ENCODE data around the gene GPANK1.
A peak's percentile ranks its signal among the peaks of the same experiment; 100 is the strongest.

DNA sequence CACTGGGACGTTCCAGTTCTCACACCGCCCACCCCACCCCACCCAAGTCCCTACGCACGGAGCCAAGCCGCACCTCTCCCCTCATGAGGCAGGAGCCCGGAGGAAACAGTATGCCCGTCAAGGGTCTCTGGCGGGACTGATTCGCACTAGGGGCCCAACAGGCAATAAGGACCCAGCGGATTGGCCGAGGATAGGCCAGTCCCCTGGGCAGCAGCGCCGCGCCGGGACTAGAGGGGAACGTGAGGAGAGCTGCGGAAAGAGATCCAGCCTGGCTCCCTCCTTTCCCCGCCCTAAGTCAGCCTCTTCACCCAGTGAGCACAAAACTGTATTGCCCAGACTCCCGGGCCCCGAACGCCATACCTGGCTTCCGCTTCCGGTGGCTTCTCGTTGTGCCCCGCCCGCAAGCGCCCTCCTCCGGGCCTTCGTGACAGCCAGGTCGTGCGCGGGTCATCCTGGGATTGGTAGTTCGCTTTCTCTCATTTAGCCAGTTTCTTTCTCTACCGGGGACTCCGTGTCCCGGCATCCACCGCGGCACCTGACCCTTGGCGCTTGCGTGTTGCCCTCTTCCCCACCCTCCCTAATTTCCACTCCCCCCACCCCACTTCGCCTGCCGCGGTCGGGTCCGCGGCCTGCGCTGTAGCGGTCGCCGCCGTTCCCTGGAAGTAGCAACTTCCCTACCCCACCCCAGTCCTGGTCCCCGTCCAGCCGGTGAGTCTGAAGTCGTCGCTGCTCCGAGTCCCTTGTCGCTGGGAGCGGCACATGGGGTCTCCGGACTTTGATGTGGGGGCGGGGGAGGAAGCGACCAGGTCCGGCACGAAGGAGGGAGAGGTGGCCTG lies 922 bp upstream of the GPANK1 start, which contains the start of gene CSNK2B:
- TF ChIP-seq, protein P1, sequence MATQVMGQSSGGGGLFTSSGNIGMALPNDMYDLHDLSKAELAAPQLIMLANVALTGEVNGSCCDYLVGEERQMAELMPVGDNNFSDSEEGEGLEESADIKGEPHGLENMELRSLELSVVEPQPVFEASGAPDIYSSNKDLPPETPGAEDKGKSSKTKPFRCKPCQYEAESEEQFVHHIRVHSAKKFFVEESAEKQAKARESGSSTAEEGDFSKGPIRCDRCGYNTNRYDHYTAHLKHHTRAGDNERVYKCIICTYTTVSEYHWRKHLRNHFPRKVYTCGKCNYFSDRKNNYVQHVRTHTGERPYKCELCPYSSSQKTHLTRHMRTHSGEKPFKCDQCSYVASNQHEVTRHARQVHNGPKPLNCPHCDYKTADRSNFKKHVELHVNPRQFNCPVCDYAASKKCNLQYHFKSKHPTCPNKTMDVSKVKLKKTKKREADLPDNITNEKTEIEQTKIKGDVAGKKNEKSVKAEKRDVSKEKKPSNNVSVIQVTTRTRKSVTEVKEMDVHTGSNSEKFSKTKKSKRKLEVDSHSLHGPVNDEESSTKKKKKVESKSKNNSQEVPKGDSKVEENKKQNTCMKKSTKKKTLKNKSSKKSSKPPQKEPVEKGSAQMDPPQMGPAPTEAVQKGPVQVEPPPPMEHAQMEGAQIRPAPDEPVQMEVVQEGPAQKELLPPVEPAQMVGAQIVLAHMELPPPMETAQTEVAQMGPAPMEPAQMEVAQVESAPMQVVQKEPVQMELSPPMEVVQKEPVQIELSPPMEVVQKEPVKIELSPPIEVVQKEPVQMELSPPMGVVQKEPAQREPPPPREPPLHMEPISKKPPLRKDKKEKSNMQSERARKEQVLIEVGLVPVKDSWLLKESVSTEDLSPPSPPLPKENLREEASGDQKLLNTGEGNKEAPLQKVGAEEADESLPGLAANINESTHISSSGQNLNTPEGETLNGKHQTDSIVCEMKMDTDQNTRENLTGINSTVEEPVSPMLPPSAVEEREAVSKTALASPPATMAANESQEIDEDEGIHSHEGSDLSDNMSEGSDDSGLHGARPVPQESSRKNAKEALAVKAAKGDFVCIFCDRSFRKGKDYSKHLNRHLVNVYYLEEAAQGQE (IDR thresholded peaks at IDR 0.05; ENCODE audit: insufficient read depth in 1 of 2, low read depth in 2 of 2, low read length in 2 of 2) = 0 out of 4 replicates have a peak, but pooled peaks of 1 of the 2 experiments have one; percentile 21
- TF ChIP-seq POLR2AphosphoS5 (IDR thresholded peaks at IDR 0.05; ENCODE audit: low read depth, low read length) (peak; percentile 83), TAF1 (IDR thresholded peaks at IDR 0.05; ENCODE audit: borderline replicate concordance, insufficient read depth, low read length) (peak; percentile 79)
